SKM-1 (cell line): ENCODE measurements around the gene SOD1.

Source experiments
- DNase-seq: peaks from one replicate; lab custom pipeline; 2025; ENCODE audit not compliant: unreplicated experiment; lab: John Stamatoyannopoulos, UW

The SOD1 gene

DNA sequence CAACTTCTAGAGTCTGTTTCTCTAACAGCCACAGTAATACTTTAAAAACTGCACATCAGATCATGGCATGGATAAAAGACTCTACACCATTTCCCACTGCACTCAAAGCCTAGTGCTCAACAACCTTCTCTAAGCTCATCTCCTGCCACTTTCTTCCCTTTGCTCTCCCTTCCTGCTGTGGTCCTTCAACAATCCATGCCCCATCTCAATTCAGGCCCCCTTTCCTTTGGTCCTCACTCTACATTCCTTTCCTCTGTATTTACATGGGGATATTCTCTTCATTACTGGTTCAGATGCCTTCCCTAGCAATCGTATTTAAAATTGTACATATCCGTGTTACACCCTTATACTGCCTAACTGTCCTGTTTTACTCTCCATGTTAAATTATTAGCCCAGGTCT, 19.0 kb downstream of the SOD1 start:
- no peak for DNase-seq

- no peak for DNase-seq
Observed at GRCh38 chr21:31682620-31683019, 23.1 kb downstream of the SOD1 start.

DNA sequence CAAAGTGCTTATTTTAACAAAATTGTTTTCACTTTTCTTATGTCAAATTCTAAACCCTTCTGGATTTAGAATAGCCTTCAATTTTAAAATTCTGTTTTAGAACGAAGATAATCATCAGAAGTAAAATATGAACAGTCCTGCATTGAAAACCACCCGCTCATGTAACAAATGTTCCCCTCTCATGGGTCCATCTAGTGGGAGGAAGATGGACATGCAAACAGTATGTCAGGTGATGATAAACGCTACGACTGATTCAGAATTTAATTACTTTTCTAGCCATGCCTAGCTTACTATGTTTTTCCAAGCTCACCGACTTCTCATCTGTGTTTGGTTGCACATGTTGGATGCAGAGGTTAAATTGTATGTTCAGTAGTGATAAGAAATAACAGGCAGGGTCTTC, 23.5 kb downstream of the SOD1 start:
- no peak for DNase-seq

DNA sequence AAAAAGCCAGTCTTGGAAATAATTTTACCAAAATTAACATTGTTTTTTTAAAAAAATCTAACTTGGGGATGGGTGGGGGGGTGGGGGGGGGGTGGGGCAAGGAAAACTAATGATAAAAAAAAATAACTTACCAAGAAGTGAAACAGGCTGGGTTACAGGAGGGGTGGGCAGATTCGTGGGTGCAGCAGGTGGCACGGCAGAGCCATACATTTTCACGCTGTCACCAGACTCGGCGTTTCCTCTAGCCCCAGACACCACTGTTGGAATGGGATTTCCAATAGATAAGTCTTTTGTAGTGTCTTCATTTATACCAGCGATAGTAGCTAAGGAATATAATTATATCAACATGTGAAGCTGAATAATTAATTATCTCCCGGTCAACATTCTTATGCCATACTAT, 25.4 kb downstream of the SOD1 start:
- no peak for DNase-seq

DNA sequence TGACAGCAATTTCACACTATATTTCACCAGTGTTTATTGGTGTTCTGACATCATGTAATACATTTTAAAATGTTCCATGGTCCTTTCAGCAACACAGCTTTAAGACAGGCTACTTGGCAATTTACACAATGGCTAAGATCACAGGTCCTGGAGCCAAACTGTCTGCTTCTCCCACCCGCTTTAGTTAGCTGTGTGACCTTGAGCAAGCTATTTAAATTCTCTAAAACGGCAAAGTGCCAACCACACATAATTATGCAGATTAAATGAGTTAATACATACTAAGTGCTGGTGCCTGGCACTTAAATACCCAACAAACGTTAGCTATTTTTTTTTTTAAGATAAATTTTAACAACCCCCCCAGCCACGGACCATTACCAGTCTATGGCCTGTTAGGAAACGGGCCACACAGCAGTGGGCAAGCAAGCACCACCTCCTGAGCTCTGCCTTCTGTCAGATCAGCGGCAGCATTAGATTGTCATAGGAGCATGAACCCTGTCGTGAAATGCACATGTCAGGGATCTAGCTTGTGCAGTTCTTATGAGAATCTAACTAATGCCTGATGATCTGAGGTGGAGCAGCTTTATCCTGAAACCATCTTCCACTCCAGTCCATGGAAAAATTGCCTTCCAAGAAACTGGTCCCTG, 26.9 kb downstream of the SOD1 start:
- DNase-seq = no peak

DNA sequence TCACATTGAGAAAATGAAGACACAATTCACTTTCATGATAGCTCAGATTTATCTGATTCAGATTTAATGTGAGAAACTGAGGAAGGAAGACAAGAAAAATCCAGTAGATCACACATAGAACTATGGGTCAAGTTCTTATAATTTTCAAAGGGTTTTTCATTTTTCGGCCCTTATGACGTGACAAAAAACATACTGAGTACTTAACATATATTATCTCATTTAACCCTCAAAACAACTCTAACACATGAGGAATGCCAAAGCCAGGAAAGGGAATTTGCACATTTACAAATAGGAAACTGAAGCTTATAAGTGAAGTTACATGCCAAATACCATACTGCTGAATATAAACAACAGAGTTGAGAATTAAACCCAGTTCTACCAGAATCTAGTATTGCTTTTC, 27.6 kb downstream of the SOD1 start:
- no peak for DNase-seq

DNA sequence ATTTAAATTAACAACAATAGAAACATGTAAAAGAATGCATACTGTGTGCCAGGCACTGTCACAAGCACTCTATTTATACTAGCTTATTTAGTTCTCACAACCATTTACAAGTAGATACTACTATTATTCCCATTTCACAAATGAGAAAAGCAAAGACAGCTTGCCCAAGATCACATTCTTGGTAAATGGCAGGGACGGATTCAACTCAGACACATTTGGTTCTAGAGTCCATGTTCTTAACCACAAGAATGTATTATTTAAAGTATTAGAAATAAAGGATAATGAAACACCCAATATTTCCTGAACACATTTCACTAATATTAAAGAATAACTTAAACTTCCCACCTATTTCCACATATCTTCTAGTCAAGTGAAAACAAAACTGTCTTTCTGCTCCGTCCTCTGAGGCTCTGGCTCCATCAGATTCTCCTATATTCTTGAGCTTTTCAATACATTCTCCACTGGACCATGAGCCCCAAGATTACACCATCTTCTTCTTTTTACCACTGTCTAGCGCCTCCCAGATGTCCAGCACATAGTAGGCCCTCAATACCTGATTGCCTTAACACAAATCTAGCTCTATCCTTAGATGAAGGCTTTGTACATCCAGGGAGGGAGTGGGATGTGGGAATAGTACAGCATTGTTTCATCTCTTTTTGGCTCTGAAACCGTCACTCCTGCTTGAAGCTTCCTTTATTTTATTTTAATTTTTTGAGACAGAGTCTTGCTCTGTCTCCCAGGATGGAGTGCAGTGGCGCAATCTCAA, 29.3 kb downstream of the SOD1 start:
- no peak for DNase-seq

DNA sequence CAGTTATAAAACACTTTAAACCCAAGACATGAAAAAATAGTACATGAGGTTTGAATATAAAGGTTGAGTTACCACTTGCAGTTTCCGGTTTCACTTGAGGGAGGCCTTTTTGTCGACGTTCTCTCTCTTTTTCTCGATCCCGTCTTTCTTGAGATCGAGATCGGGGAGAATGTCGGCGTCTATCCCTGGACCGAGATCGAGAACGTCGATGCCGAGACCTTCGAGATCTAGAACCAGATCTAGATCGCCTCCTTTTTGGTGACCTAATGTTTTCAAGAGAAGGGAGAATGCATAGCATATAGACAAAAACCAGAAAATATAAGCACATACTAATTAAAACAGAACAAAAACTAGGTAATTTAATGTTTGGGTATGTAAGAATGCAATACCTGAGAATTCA, 33.7 kb downstream of the SOD1 start:
- no peak for DNase-seq

- no peak for DNase-seq
Observed at GRCh38 chr21:31696424-31696823, 36.9 kb downstream of the SOD1 start.

GRCh38 chr21:31698461-31698860, 39.0 kb downstream of the SOD1 start:
- DNase-seq = no peak

- DNase-seq = no peak
Observed at GRCh38 chr21:31700040-31700439, 40.5 kb downstream of the SOD1 start.

DNA sequence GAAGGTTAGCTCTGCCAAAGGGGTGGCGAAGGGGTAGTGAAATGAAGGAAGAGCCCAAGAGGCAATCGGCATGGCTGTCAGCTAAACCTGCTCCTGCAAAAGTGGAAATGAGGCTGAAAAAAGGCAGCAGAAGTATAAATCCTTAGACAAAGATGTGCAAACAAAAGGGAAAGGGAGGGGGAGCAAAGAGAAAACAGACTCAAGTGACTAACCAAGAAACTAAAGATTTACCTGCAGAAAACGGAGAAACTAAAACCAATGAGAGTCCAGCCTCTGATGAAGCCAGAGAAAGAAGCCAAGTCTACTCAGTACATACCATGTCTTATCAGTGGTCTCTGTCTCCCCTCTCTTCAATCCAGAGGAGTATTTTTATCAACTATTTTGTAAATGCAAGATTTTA, 47.1 kb downstream of the SOD1 start:
- no peak for DNase-seq

GRCh38 chr21:31707499-31707898, 48.0 kb downstream of the SOD1 start:
- no peak for DNase-seq

DNA sequence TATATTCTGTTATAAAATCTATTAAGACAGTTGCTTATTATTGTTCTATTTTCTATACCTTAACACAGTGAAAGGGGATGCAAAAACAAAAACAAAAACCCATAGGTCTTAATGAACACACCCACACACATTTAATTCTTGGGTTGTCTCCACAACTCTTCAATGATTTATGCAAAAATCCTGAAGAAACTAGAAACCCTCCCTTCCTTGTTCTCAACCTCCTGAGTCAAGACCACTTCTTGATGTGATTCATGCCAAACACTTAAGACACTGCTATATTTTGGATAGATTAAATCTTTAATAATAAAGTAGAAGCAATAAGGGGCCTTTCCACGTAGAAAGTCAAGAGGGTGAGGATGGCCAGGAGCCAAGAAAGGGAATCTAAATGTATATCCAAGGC, 49.0 kb downstream of the SOD1 start:
- DNase-seq = no peak

DNA sequence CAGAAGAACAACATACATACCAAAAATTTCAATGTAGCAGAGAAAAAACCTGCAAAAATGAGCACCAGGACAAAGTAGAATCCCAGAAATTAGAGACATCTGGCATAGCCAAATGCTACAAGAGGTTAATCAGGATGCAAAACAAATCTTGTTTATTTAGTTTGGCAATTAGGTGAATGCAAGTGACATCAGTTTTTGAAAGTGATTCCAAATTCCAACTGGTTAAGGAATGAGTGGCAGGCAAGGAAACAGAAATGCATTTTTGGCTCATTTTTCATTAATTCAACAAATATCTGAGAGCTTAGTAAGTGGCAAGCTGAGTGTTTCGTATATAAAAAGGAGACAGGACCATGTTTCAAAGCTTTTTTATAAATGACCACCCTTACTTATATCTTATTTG, 51.1 kb downstream of the SOD1 start:
- DNase-seq = no peak

DNA sequence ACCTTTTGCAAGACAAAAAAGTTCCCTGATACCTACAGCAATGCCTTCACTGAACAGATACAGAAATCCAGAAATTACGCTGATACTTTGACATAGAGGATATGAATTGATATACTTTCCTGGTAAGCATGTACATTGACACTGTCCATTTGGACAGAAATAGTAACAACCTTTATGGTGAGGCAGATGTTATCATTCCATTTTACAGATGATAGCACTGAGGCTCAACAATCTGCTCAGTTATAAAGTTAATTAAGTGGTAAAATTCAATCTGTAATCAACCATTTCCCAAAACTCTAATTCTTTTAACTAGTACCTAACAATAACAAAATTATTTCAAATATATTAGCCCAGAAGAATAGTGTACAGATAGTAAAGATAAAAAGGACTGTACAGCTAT, 51.8 kb downstream of the SOD1 start:
- no peak for DNase-seq

DNA sequence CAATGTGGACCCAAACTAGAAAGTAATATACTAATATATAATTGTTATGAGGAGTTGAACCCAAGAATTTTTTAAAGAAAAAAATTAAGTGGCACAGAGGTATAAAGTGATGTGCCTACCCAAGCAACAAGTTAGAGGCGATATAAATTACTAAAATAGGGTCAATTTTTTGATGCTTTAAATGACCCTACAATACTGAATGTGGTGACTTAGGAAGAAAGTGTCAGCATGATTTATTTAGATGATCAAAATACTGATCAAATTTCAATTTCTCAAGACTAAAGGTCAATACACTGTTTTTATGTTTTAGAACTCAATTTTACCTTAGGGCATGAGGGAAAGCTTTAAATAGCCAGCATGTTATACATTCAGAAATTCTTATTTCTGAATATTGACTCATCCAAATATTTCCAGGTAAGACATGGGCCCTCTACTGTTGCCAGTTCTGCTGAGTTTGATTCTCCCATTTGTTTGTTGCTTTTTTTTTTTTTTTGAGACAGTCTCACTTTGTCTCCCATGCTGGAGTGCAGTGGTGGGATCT, 52.3 kb downstream of the SOD1 start:
- no peak for DNase-seq

- DNase-seq = no peak
Observed at GRCh38 chr21:31713115-31713514, 53.6 kb downstream of the SOD1 start.

GRCh38 chr21:31713973-31714740, 54.7 kb downstream of the SOD1 start:
- no peak for DNase-seq

- DNase-seq = no peak
Observed at GRCh38 chr21:31714741-31715365, 55.4 kb downstream of the SOD1 start.

DNA sequence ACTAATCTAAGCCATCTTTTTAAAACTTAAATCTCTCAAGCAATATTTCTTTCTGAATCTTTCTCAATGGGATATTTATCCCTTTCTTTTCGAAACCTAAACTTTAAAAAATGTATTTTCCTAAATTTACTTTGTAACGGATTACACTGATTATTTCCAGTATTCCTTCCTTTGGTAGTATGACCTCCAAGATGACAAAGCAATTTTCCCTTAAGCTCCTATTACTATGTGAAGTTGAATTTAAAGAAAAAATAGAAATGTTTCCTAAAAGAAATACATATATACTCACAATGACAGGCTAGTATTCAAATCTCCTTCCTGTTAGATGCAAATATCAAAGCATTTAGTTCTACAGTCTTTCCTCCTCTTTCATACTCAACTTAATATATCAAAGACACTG, 56.6 kb downstream of the SOD1 start:
- no peak for DNase-seq
